ENCODE measurements around the gene DDX24.

Gene DDX24

DNA sequence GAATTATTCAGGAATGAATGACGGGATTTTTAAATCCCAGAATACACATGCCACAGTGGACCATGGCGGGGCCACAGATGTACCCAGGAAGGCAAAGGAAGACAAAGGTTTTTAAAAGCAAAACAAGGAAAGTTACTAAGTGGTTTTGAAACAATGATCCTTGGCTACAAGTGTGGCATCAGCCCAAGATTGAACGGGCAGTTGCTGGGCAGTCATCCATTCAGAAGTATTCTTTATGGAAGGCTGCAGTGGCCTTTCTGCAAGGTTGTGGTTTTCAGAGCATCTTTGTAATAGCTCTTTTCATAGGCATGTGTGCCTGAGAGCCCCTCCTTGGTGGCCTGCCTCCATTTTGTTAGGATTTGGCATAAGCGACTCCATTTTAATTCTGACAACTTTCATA, 16.1 kb upstream of the DDX24 start:
- Histone ChIP-seq H3K9me2 (replicated peaks; ENCODE audit: control insufficient read depth, low read length) (no peaks in the 10 kb centered on the region), H3F3A (ENCODE audit: control insufficient read depth, insufficient read depth) (no peaks in the 10 kb centered on the region), H3K9me3 (ENCODE audit: control insufficient read depth, insufficient read depth, low read length) (no peaks in the 10 kb centered on the region), H3K27ac (ENCODE audit: low read depth, low read length) (no peak overlapping the region), H3K79me2 (ENCODE audit: control insufficient read depth, low read length) (no peaks in the 10 kb centered on the region), H3K27me3 (ENCODE audit: control insufficient read depth, low read length) (no peaks in the 10 kb centered on the region), H3K36me3 (ENCODE audit: control insufficient read depth, low read length) (no peaks in the 10 kb centered on the region), H3K4me3 (ENCODE audit: low read length) (no peak overlapping the region), H4K20me1 (ENCODE audit: control insufficient read depth, insufficient read depth, low read depth, low read length) (no peaks in the 10 kb centered on the region), H3K4me2 (ENCODE audit: low read length) (no peak overlapping the region), H3K4me1 (ENCODE audit: control insufficient read depth, low read length) (no peaks in the 10 kb centered on the region)
- TF ChIP-seq, protein P1, sequence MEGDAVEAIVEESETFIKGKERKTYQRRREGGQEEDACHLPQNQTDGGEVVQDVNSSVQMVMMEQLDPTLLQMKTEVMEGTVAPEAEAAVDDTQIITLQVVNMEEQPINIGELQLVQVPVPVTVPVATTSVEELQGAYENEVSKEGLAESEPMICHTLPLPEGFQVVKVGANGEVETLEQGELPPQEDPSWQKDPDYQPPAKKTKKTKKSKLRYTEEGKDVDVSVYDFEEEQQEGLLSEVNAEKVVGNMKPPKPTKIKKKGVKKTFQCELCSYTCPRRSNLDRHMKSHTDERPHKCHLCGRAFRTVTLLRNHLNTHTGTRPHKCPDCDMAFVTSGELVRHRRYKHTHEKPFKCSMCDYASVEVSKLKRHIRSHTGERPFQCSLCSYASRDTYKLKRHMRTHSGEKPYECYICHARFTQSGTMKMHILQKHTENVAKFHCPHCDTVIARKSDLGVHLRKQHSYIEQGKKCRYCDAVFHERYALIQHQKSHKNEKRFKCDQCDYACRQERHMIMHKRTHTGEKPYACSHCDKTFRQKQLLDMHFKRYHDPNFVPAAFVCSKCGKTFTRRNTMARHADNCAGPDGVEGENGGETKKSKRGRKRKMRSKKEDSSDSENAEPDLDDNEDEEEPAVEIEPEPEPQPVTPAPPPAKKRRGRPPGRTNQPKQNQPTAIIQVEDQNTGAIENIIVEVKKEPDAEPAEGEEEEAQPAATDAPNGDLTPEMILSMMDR (IDR thresholded peaks at IDR 0.05; ENCODE audit: low read depth, low read length, poor library complexity, severe bottlenecking) = no peak
- no peak for TF ChIP-seq EZH2phosphoT487 (IDR thresholded peaks at IDR 0.05; ENCODE audit: borderline replicate concordance, low read length)

DNA sequence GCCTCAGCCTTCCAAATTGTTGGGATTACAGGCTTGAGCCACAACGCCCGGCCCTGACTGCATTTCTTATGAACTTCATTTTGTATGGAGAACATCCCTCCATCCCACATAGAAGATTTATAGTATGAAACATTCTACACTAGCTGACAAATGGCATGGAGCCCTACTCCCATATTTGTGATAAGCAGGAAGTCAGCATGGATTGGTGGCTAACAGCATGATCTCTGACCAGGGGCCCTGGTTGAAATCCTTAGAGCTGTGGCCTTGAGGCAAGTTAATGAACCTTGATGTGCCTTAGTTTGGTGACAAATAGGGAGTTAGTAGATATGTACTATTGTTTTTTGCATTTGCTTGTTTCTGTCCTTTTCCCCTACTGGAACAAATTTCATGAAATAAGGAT, 12.4 kb upstream of the DDX24 start:
- no peaks in the 10 kb centered on the region for H3K4me1 ChIP-seq (ENCODE audit: control insufficient read depth, low read length)
- H4K20me1 ChIP-seq (ENCODE audit: control insufficient read depth, insufficient read depth, low read depth, low read length) = no peaks in the 10 kb centered on the region
- H3K36me3 ChIP-seq (ENCODE audit: control insufficient read depth, low read length) = no peaks in the 10 kb centered on the region
- H3K9me3 ChIP-seq (ENCODE audit: control insufficient read depth, insufficient read depth, low read length) = no peaks in the 10 kb centered on the region
- no peaks in the 10 kb centered on the region for H3K27me3 ChIP-seq (ENCODE audit: control insufficient read depth, low read length)
- no peak overlapping the region for H3K4me2 ChIP-seq (ENCODE audit: low read length)
- TF ChIP-seq EZH2phosphoT487 (IDR thresholded peaks at IDR 0.05; ENCODE audit: borderline replicate concordance, low read length) = no peak
- TF ChIP-seq, protein P1 (IDR thresholded peaks at IDR 0.05; ENCODE audit: low read depth, low read length, poor library complexity, severe bottlenecking) = no peak
- H3F3A ChIP-seq (ENCODE audit: control insufficient read depth, insufficient read depth) = no peaks in the 10 kb centered on the region
- no peaks in the 10 kb centered on the region for H3K9me2 ChIP-seq (replicated peaks; ENCODE audit: control insufficient read depth, low read length)
- H3K79me2 ChIP-seq (ENCODE audit: control insufficient read depth, low read length) = no peaks in the 10 kb centered on the region
- H3K4me3 ChIP-seq (ENCODE audit: low read length) = no peak overlapping the region
- H3K27ac ChIP-seq (ENCODE audit: low read depth, low read length) = no peak overlapping the region

DNA sequence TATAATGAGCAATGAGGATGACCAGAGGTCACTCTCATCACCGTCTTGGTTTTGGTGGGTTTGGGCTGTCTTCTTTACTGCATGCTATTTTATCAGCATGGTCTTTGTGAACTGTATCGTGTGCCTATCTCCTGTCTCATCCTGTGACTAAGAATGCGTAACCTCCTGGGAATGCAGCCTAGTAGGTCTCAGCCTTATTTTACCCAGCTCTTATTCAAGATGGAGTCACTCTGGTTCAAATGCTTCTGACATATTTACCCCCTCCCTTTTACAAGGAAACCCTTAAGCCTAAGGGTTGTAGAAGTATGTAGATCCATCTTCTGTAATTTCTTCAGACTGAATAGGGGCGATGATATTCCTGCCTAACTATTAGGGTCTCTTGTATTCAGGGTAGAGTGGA, 8.5 kb upstream of the DDX24 start:
- Histone ChIP-seq H3K27ac (ENCODE audit: low read depth, low read length) (no peak overlapping the region), H3K4me2 (ENCODE audit: low read length) (no peak overlapping the region), H3K27me3 (ENCODE audit: control insufficient read depth, low read length) (no peaks in the 10 kb centered on the region), H3K4me3 (ENCODE audit: low read length) (no peak overlapping the region), H3F3A (ENCODE audit: control insufficient read depth, insufficient read depth) (no peaks in the 10 kb centered on the region), H3K79me2 (ENCODE audit: control insufficient read depth, low read length) (no peaks in the 10 kb centered on the region), H3K4me1 (ENCODE audit: control insufficient read depth, low read length) (no peaks in the 10 kb centered on the region), H4K20me1 (ENCODE audit: control insufficient read depth, insufficient read depth, low read depth, low read length) (no peaks in the 10 kb centered on the region), H3K9me3 (ENCODE audit: control insufficient read depth, insufficient read depth, low read length) (no peaks in the 10 kb centered on the region), H3K36me3 (ENCODE audit: control insufficient read depth, low read length) (no peaks in the 10 kb centered on the region), H3K9me2 (replicated peaks; ENCODE audit: control insufficient read depth, low read length) (no peaks in the 10 kb centered on the region)
- no peak for TF ChIP-seq EZH2phosphoT487 (IDR thresholded peaks at IDR 0.05; ENCODE audit: borderline replicate concordance, low read length)
- TF ChIP-seq, protein P1 (IDR thresholded peaks at IDR 0.05; ENCODE audit: low read depth, low read length, poor library complexity, severe bottlenecking) = no peak

DNA sequence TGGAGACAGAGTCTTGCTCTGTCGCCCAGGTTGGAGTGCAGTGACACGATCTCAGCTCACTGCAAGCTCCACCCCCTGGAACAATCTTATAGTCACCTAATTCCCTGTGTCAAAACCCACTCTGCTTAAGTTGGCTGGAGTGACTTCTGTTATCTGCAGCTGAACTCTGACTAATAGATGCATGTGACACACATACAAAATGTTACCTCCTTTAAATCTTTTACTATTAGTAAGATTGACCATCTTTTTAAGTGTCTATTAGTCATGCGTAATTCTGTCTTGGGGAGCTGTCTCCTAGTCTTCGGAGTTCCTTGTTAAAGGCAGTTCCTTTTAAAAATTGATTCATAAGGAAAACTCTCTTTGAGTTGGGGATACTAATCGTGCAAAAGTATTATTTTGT, 7.5 kb upstream of the DDX24 start:
- Histone ChIP-seq H3K27ac (ENCODE audit: low read depth, low read length) (no peak overlapping the region), H3K36me3 (ENCODE audit: control insufficient read depth, low read length) (no peaks in the 10 kb centered on the region), H3K79me2 (ENCODE audit: control insufficient read depth, low read length) (no peaks in the 10 kb centered on the region), H3K9me3 (ENCODE audit: control insufficient read depth, insufficient read depth, low read length) (no peaks in the 10 kb centered on the region), H3K4me3 (ENCODE audit: low read length) (no peak overlapping the region), H3K4me1 (ENCODE audit: control insufficient read depth, low read length) (no peaks in the 10 kb centered on the region), H3K27me3 (ENCODE audit: control insufficient read depth, low read length) (no peaks in the 10 kb centered on the region), H3K4me2 (ENCODE audit: low read length) (no peak overlapping the region), H4K20me1 (ENCODE audit: control insufficient read depth, insufficient read depth, low read depth, low read length) (no peaks in the 10 kb centered on the region), H3K9me2 (replicated peaks; ENCODE audit: control insufficient read depth, low read length) (no peaks in the 10 kb centered on the region), H3F3A (ENCODE audit: control insufficient read depth, insufficient read depth) (no peaks in the 10 kb centered on the region)
- no peak for TF ChIP-seq EZH2phosphoT487 (IDR thresholded peaks at IDR 0.05; ENCODE audit: borderline replicate concordance, low read length)
- TF ChIP-seq, protein P1 (IDR thresholded peaks at IDR 0.05; ENCODE audit: low read depth, low read length, poor library complexity, severe bottlenecking) = no peak

Data from DOHH2 (cell line).